ENCODE results near the gene FRMPD2. TPM values are rescaled to one million over a fixed set of nuclear protein-coding genes. Genes with fewer than 3 reads are reported as not detected.

The FRMPD2 gene
- total and polyA plus RNA-seq, 4 donors, result 0.28 TPM; not detected in 3

DNA sequence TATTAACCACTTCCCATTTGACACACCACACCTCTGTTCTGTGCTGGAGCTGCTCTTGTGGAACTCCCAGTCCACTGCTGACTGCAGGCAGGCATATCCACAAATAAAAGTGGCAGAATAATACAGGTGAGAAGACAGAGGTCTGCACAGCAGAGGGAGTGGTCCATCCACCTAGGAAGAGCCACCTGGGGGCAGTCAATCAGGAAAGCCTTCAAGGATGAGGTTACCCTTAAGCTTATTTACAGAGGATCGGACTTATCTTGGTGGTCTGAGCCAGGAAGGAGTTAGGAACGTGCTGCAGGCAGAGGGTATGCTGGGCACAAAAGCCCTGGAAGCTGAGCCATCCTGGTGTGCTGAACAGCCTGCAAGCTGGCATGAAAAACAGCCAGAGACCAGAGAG is 78.7 kb downstream of the FRMPD2 start:
- Histone ChIP-seq H3K9me3 (ENCODE audit: control insufficient read depth in 4 of 4, low read length in 3 of 4) (no peaks in the 10 kb centered on the region), H3K9ac (ENCODE audit: low read depth in 1 of 2, low read length in 2 of 2) (no peak overlapping the region), H3K4me1 (ENCODE audit: control insufficient read depth in 4 of 4, insufficient read depth in 4 of 4, low read length in 3 of 4) (no peaks in the 10 kb centered on the region), H3K27ac (ENCODE audit: low read depth in 1 of 2, low read length in 2 of 2) (no peak overlapping the region), H3K36me3 (ENCODE audit: control insufficient read depth in 4 of 4, insufficient read depth in 3 of 4, low read depth in 1 of 4, low read length in 3 of 4) (no peaks in the 10 kb centered on the region), H3K27me3 (ENCODE audit: control insufficient read depth in 4 of 4, insufficient read depth in 4 of 4, low read length in 3 of 4) (no peaks in the 10 kb centered on the region), H3K4me3 (ENCODE audit: low read depth in 1 of 3, low read length in 3 of 3) (no peak overlapping the region)
- TF ChIP-seq HNF4G (IDR thresholded peaks at IDR 0.05), result no peak
- TF ChIP-seq JUND (IDR thresholded peaks at IDR 0.05), result no peak
- TF ChIP-seq EGR1 (IDR thresholded peaks at IDR 0.05; ENCODE audit: low read depth in 2 of 2), result no peak
- TF ChIP-seq RAD21 (IDR thresholded peaks at IDR 0.05), result no peak
- TF ChIP-seq TAF1 (conservative IDR thresholded peaks at IDR 0.05), result no peak
- no peak for TF ChIP-seq FOXA1 (IDR thresholded peaks at IDR 0.05)
- no peak for TF ChIP-seq RXRA (IDR thresholded peaks at IDR 0.05)
- TF ChIP-seq MAX (IDR thresholded peaks at IDR 0.05), result no peak
- no peak for TF ChIP-seq GABPA (IDR thresholded peaks at IDR 0.05 in 1 of 2, conservative IDR thresholded peaks at IDR 0.05 in 1 of 2)
- TF ChIP-seq ATF3 (IDR thresholded peaks at IDR 0.05), result no peak
- no peak for TF ChIP-seq FOXA2 (IDR thresholded peaks at IDR 0.05)
- no peak for TF ChIP-seq REST (IDR thresholded peaks at IDR 0.05)
- no peak for TF ChIP-seq CTCF (IDR thresholded peaks at IDR 0.05; ENCODE audit: low read depth, low read length, missing input control)
- TF ChIP-seq ZBTB33 (IDR thresholded peaks at IDR 0.05), result no peak
- no peak for TF ChIP-seq HNF4A (conservative IDR thresholded peaks at IDR 0.05)
- no peak for TF ChIP-seq YY1 (IDR thresholded peaks at IDR 0.05)
- no peak for TF ChIP-seq SP1 (IDR thresholded peaks at IDR 0.05)
- no peak for TF ChIP-seq NR2F2 (IDR thresholded peaks at IDR 0.05)
- DNase-seq (ENCODE audit: low spot score), result no peak
- WGBS, result 90% methylated on average over 2 of the region's 2 CpGs
